GM19025 (cell line): ENCODE results near the gene ETV3.
"Not testable (repeated sequence)": the region's sequence is repeated elsewhere in the genome, so short reads cannot be mapped to it uniquely, and the experiment has no call there.

Experiments used
- ATAC-seq: cut with Tn5 transposase; IDR thresholded peaks from one replicate; pipeline ENCODE4 v1.9.1; 2021; ENCODE audit warnings: mild to moderate bottlenecking, low read depth, moderate library complexity; ENCODE audit not compliant: unreplicated experiment

Gene ETV3

DNA sequence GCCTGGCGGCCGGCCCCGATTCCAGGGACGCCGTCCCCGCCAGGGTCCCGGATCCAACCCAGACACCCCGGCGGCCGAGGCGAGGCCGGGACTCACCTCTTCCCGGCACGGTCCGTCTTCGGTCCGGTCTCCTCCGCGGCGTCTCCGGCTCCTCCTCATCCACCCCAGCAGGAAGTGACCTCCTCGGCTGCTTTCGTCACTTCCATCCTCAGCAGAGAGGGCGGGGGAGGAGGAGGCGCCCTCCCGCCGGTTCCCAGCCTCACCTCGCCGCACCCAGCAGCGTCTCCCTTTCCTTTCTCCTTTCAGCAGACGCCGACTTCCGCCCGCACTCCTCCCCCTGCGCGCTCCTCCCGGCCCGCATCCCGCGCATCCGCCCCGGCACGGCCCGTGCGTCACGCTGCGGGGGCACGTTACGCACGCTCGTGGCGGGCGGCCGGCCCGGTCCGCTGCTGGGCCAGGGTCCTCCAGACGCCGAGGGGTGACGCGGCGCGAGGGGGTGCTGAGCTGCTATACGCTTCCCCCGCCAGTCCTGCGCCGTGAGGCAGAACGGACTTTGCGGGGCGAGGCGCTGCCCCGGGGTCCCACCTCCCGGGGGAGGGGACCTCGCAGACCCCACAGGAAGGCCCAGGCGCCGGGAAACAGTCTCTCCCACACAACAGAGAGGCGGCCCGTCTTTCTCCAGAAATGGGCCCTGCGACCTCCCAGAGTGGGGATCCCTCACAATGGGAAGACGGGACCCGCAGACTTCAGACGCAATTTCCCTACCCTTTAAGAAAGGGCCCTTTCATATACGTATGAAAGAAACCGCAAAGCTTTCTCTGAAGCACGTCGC, at the start of gene ETV3:
Gene ETV3 (minus strand): TSS at position 176 of the 832 bp plus-strand sequence. CDS start 2,043 bp downstream, outside the sequence.
- ATAC-seq: peak; percentile 91

GRCh38 chr1:157186281-157186992, 48.2 kb upstream of the ETV3 start:
- ATAC-seq: no peak

GRCh38 chr1:157183870-157184269, 45.7 kb upstream of the ETV3 start:
- no peak for ATAC-seq

DNA sequence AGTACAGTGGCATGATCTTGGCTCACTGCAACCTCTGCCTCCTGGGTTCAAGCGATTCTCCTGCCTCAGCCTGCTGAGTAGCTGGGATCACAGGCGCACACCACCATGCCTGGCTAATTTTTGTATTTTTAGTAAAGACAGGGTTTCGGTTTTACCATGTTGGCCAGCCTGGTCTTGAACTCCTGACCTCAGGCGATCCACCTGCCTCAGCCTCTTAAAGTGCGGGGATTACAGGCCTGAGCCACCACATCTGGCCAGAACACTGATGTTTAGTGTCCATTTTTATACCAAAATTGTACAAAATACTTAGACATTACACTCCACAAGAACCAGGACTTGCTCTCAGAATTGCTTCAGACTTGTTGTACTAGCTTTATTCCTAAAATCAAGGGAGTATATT, 44.2 kb upstream of the ETV3 start:
- not testable (repeated sequence) for ATAC-seq

- ATAC-seq: no peak
Measured at GRCh38 chr1:157181790-157182189, 43.6 kb upstream of the ETV3 start.

DNA sequence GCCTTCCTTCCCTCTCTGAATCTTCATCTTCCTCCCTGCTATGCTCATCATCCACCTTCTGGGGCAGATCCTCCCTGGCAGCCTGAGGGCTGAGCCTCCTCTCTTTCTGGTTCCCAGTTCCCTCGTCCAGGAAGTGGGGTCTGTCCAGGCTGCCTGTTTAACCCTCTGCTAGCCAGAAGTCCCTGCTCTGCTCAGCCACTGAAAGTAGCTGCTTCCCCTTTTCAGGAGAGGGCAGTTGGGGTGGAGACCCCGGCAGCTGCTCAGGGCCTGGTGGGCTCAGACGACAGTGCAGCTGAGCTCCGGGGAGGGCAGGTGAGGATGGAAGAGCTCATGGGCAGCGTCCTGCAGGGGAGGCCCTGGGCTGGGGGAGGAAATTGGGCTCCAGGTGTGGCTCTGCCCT, 43.1 kb upstream of the ETV3 start:
- ATAC-seq: no peak

DNA sequence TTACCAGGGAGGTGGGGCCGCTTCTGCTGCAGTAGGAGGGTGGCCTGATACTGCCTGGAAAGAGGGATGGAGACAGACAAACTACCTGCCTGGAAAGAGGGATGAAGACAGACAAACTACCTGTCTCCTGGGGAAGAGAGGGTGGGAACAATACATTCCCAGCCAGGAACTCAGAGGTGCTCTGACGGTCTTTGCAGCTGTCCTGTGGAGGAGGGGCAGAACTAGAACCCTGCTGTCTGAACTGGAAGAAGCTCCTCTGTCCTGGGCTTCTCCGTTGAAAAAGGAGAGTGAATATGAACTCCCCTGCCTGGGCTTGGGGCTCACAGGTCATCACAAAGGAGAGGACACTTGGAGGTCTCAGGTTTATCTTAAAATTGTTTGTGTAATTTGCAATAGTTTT, 40.3 kb upstream of the ETV3 start:
- ATAC-seq: no peak

GRCh38 chr1:157177733-157178394, 39.7 kb upstream of the ETV3 start:
- ATAC-seq: no peak

DNA sequence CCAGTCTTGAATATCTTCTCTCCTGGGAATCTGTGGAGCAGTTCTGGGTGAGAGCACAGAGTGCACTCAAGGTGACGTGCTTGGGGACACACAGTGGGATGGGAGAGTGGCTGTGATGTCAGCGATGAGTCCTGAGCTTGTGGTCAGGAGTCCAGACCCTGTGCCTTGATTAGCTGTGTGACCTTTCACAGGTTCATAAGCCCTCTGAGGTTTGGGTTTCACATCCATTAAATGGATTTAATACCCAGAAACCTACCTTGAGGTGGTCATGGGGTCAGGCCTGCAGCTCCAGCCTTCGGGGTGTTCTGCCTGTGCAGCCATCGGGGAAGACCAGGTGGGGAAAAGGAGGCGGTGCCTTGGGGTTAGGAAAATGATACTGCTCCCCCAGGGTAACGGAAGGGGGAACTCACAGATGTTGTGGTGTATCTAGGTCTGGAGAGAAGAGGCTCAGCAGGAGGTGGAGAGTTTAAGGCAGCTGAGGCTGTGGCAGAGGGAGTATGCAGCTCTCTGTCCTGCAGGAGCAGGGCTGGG, 38.5 kb upstream of the ETV3 start:
- no peak for ATAC-seq

GRCh38 chr1:157176016-157176415, 37.8 kb upstream of the ETV3 start:
- ATAC-seq: no peak

DNA sequence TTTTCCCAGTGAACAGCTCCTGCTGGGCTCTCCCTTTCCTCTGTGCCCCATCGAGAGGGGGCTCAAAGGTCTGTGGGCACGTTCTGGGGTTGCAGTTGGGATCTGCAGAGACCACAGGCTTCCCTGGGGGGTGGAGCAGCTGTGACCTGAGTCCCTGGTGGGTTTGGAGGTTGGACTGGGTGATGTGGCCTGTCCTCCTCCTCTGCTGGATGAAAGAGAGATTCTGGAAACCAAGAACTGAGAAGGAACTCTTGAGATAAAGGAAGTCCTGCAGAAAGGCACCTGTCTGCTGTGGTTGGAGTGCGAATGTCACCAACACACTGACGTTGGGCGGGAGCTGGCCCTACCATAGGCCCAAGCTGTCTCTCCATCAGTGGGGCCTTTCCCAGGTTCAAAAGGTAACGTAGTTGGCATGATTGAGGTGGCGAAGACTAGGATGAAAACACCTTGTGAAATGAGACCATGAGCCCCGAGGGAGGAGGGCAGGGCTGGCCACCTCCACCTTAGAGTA, 35.8 kb upstream of the ETV3 start:
- no peak for ATAC-seq

DNA sequence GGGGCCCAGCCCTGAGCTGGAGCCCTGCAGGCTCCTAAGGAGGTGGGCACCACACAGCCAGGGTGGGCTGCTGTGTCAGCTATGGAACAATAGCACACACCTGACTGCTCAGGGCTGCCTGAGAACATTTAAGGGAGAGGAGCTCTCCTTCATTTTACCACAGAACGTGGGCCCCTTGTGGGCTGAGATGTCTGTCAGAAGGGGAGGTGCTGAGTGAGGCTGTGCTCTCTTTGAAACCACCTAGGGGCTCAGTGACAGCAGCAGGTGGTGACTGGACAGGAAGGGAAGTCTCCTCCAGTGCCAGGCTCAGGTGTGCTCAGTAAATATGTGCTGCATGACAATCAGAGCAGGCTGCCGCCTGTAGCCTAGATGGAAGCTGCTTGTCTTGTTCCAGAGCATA, 35.0 kb upstream of the ETV3 start:
- not testable (repeated sequence) for ATAC-seq

DNA sequence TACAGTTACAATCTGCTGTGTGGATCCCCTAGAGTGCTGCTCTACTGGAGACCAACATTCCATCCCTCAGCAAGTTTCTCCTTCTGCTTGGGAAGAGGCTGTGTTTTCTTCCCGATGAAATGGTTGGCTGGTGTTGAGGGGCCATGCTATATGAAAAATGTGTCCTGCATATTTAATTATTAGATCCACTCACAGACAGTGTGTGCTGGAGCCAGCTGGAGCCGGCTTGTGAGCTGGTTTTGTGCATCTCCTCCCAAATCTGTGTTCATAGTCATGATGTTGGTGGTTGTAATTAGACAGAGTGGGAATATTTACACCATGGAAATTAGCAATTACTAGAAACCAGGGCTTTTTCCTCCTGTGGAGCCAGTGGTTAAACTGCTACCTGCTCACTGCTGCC, 34.4 kb upstream of the ETV3 start:
- not testable (repeated sequence) for ATAC-seq

DNA sequence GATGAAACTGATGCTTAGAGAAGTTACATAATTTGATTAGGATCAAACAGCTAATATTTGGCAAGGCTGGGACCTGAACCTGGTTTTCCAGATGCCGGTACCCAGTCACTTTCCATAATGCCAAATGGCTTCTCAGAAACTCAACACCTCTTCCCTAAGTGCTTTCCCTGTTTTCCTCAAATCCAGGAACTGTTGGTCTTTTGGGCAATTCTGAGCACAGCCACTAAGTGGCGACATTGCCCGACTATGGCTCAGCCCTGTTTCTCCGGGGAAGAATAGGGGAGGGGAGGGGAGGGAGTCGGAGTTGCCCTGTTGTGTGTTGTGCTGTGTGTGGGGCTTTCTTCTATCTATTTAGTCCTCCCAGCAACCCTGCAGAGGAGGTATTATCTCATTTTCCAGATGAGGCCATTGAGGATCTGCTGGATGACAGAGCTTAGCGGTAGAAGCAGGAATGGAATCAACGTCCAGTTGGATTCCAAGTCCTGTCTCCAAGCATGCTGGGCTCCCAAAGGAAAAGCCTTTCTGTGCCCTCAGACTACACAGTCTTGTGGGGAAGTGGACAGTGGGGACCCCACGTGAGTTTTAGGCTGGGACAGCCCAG, 33.8 kb upstream of the ETV3 start:
- not testable (repeated sequence) for ATAC-seq

GRCh38 chr1:157170677-157171515, 32.7 kb upstream of the ETV3 start:
- no peak for ATAC-seq

- no peak for ATAC-seq
Measured at GRCh38 chr1:157168015-157168414, 29.8 kb upstream of the ETV3 start.

GRCh38 chr1:157167437-157167836, 29.2 kb upstream of the ETV3 start:
- ATAC-seq: no peak

- no peak for ATAC-seq
Measured at GRCh38 chr1:157166590-157166989, 28.4 kb upstream of the ETV3 start.

DNA sequence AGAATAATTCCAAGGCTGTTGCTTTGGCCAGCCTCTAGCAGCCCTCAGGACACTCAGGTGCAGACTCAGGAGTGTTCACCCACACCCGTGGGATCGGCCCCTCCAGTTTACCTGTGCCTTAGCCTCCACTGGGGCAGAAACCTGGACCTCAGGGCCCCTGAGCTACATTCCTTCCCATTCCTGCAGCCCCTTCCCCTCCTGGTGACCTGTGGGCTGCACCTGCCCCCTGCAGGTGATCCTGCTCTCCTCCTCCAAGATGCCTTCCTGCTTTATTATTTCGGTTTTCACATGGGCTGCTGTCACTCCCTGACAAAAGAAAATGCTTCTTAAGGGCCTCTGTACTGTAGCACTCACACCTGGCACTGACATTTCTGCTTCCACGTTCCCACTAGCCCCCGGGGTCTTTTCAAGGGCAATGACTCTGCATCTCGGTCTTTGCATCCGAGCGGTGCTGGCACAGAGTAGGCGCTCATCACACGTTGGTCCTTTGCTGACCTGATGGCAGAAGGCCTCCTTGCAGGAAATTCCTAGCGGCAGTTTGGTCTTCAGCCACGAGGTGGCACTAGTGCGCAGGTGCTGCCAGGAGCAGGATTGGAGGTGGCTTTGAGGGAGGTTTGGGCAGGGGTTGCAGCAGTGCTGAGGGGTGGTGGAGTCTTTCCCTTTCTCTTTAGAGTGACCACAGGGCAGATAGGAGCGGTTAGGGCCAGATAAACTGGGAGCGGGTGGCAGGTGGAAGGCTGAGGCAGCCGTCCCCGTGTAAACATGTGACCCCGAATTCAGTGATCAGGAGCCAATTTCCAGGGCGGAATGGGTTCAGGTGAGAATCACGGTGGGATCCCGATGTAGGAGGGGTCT, 25.3 kb upstream of the ETV3 start:
- no peak for ATAC-seq
